Measurements from ENCODE around the gene TBL1X. TPM values are rescaled to one million over a fixed set of nuclear protein-coding genes. Genes with fewer than 3 reads are reported as not detected.
A peak's percentile ranks its signal among the peaks of the same experiment; 100 is the strongest.

TBL1X gene
- total and polyA plus RNA-seq, 7 donors = 2.0 to 17.6 (median 7.8) TPM

- Histone ChIP-seq H3K4me3 (no peak overlapping the region), H3K27ac (no peak overlapping the region), H3K27me3 (ENCODE audit: insufficient read depth in 3 of 3, low read length in 2 of 3) (no peaks in the 10 kb centered on the region), H3K36me3 (ENCODE audit: insufficient read depth in 1 of 2, low read depth in 1 of 2) (no peaks in the 10 kb centered on the region), H3K9me3 (no peaks in the 10 kb centered on the region), H3K4me1 (no peaks in the 10 kb centered on the region)
- intact Hi-C loops (cut with DNase I) = loop anchor here in 1 of 2 donors (10.0 kb wide), 1 partner anchor 92 kb away; the partner anchor contains the start of gene TBL1X
- DNase-seq = no peak
- no peak for TF ChIP-seq CTCF (IDR thresholded peaks at IDR 0.05)
- no peak for ATAC-seq
- 68 to 82% (median 79%) methylated on average over 11 of the region's 11 CpGs for WGBS, 3 donors
These were observed 92.2 kb downstream of the TBL1X start for GRCh38 chrX:9557091-9557490.

GRCh38 chrX:9557521-9557920, 92.7 kb downstream of the TBL1X start:
- no peak for TF ChIP-seq CTCF (IDR thresholded peaks at IDR 0.05)
- Histone ChIP-seq H3K9me3 (no peaks in the 10 kb centered on the region), H3K27me3 (ENCODE audit: insufficient read depth in 3 of 3, low read length in 2 of 3) (no peaks in the 10 kb centered on the region), H3K27ac (no peak overlapping the region), H3K36me3 (ENCODE audit: insufficient read depth in 1 of 2, low read depth in 1 of 2) (no peaks in the 10 kb centered on the region), H3K4me3 (no peak overlapping the region), H3K4me1 (no peaks in the 10 kb centered on the region)
- intact Hi-C loops (cut with DNase I) = loop anchor here in 1 of 2 donors (10.0 kb wide), 1 partner anchor 93 kb away; the partner anchor contains the start of gene TBL1X
- 80 to 87% (median 86%) methylated on average over 5 of the region's 5 CpGs for WGBS, 3 donors
- no peak for DNase-seq
- ATAC-seq = no peak

GRCh38 chrX:9558615-9559014, 93.8 kb downstream of the TBL1X start:
- no peaks in the 10 kb centered on the region for H3K36me3 ChIP-seq (ENCODE audit: insufficient read depth in 1 of 2, low read depth in 1 of 2)
- no peak for ATAC-seq
- no peaks in the 10 kb centered on the region for H3K27me3 ChIP-seq (ENCODE audit: insufficient read depth in 3 of 3, low read length in 2 of 3)
- no peak for DNase-seq
- no peaks in the 10 kb centered on the region for H3K4me1 ChIP-seq
- intact Hi-C loops (cut with DNase I) = loop anchor here in 1 of 2 donors (10.0 kb wide), 1 partner anchor 94 kb away; the partner anchor contains the start of gene TBL1X
- H3K9me3 ChIP-seq = no peaks in the 10 kb centered on the region
- 64 to 78% (median 65%) methylated on average over 4 of the region's 4 CpGs for WGBS, 3 donors
- no peak overlapping the region for H3K27ac ChIP-seq
- no peak overlapping the region for H3K4me3 ChIP-seq
- no peak for TF ChIP-seq CTCF (IDR thresholded peaks at IDR 0.05)

- no peaks in the 10 kb centered on the region for H3K36me3 ChIP-seq (ENCODE audit: insufficient read depth in 1 of 2, low read depth in 1 of 2)
- peak; percentile 32 to 75 for DNase-seq
- peak; percentile 88 to 98 (median 94) for ATAC-seq
- H3K4me1 ChIP-seq = no peaks in the 10 kb centered on the region
- peak overlapping the region; percentile 17 for H3K27ac ChIP-seq
- no peak for TF ChIP-seq CTCF (IDR thresholded peaks at IDR 0.05)
- H3K27me3 ChIP-seq (ENCODE audit: insufficient read depth in 3 of 3, low read length in 2 of 3) = no peaks in the 10 kb centered on the region
- H3K9me3 ChIP-seq = no peaks in the 10 kb centered on the region
- no peak overlapping the region for H3K4me3 ChIP-seq
- intact Hi-C loops (cut with DNase I) = no loop called here
- 38 to 54% (median 38%) methylated on average over 7 to 9 of the region's 9 CpGs for WGBS, 3 donors
These were observed 95.4 kb downstream of the TBL1X start for GRCh38 chrX:9560219-9560618.

- DNase-seq (no peak), ATAC-seq (no peak)
- no peak for TF ChIP-seq CTCF (IDR thresholded peaks at IDR 0.05)
- no peaks in the 10 kb centered on the region for H3K9me3 ChIP-seq
- 86 to 98% (median 95%) methylated on average over 5 of the region's 5 CpGs for WGBS, 3 donors
- intact Hi-C loops (cut with DNase I) = no loop called here
- H3K4me3 ChIP-seq = no peak overlapping the region
- H3K4me1 ChIP-seq = peaks cover 2% of the 10 kb centered on the region
- no peaks in the 10 kb centered on the region for H3K36me3 ChIP-seq (ENCODE audit: insufficient read depth in 1 of 2, low read depth in 1 of 2)
- H3K27ac ChIP-seq = no peak overlapping the region
- H3K27me3 ChIP-seq (ENCODE audit: insufficient read depth in 3 of 3, low read length in 2 of 3) = no peaks in the 10 kb centered on the region
These were observed 96.3 kb downstream of the TBL1X start for GRCh38 chrX:9561199-9561598.
